ENCODE results near the gene CTSS.
"Not testable (repeated sequence)": the region's sequence is repeated elsewhere in the genome, so short reads cannot be mapped to it uniquely, and the experiment has no call there.

CTSS gene

DNA sequence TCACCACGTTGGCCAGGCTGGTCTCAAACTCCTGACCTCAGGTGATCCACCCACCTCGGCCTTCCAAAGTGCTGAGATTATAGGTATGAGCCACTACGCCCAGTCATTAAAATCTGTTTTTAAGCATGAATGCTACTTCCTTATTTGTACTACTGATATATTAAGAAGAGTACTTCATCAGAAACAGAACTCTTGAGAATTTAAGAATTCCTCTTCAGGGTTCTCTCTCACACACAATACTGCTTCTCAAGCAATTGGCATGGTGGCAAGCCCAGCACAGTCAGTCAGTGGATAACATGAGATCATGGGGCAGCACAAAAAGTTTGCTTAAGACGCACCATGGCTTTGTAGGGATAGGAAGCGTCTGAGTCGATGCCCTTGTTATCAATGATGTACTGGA is 14.1 kb downstream of the CTSS start:
- Mint-ChIP-seq H3K9me3 (no peaks in the 10 kb centered on the region), H3K4me3 (no peak overlapping the region), H3K27ac (peak overlapping the region; percentile 59)

DNA sequence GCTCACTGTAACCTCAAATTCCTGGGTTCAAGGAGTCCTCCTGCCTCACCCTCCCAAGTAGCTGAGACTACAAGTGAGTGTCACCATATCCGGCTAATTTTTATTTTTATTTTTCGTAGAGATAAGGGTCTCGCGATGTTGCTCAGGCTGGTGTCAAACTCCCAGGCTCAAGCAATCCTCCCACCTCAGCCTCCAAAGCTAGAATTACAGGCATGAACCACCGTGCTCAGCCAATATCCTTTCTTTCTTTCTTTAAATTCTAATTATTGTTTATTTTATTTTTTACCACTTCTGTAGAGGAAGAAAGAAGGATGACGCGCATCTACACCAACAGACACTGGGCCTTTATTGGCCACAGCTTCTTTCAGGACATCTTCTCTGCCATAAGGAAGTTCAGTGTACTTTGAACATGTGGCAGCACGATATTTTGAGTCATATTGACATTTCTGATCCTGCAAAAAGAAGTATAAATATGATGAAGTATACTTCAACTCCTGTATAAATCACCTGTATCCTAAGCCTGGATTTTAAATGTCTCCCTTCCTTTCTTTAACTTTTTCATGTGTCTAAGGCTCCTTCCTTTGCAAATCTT is 15.8 kb downstream of the CTSS start:
- no peaks in the 10 kb centered on the region for H3K4me1 Mint-ChIP-seq
- H3K9me3 Mint-ChIP-seq = no peaks in the 10 kb centered on the region
- H3K36me3 Mint-ChIP-seq = peaks cover 14% of the 10 kb centered on the region
- no peak overlapping the region for H3K4me3 Mint-ChIP-seq
- no peak overlapping the region for H3K27ac Mint-ChIP-seq
- H3K27me3 Mint-ChIP-seq = no peaks in the 10 kb centered on the region

More for the DNA sequence above, 14.1 kb downstream of the CTSS start:
- Mint-ChIP-seq H3K36me3 (peaks cover 19% of the 10 kb centered on the region), H3K4me1 (no peaks in the 10 kb centered on the region), H3K27me3 (no peaks in the 10 kb centered on the region)

DNA sequence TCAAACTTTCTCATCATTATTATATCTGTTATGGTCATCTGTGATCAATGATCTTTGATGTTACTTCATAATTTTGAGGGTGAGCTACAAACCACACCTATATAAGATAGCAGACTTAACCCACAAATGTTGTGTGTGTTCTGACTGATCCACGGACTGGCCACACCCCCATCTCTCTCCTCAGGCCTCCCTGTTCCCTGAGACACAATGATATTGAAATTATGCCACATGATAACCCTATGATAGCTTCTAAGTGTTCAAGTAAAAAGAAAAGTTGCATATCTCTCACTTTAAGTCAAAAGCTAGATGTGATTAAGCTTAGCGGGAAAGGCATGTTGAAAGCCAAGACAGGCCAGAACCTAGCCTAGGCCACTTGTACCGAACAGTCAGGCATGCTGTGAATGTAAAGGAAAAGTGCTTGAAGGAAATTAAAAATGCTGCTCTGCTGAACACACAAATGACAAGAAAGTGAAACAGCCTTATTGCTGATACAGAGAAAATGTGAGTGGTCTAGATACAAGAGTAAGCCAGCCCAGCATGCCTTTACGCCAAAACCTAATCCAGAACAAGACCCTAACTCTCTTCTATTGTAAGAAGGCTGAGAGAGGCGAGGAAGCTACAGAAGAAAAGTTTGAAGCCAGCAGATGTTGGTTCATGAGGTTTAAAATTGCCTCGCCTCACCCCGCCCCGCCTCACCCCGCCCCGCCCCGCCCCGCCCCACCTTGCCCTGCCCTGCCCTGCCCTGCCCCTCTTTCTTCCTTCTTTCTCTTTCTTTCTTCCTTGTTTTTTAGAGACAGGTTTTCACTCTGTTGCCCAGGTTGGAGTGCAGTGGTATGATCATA is 16.5 kb downstream of the CTSS start:
- H3K9me3 Mint-ChIP-seq = no peaks in the 10 kb centered on the region
- peak overlapping the region; percentile 36 for H3K27ac Mint-ChIP-seq
- no peak overlapping the region for H3K4me3 Mint-ChIP-seq
- no peaks in the 10 kb centered on the region for H3K4me1 Mint-ChIP-seq
- no peaks in the 10 kb centered on the region for H3K27me3 Mint-ChIP-seq
- peaks cover 14% of the 10 kb centered on the region for H3K36me3 Mint-ChIP-seq

DNA sequence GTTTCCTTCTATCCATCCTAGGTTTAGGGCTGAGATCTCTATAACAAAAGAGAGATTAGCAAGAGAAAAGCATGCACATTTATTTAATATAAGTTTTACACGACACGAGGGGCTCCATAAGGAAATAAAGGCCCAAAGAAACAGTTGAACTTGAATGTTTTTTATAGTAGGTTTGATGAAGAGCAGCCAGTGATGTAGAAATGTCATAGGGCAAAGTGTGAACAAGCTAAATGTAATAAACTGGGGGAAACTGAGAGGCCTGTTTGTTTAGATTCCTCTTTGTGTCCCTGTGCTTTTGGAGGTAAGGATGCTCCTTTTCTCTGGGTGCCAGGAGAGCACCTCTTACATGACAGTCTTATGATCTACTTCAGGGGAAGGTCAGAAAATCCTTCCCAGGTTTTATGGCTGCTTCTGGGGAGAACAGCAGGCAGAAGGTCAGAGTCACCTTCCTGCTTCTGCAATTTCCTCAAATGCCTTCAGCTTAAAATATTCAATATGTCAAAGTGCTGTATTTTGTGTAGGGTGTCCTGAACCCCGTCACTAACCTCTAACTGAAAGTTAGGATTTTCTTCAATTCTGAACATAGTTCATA is 35.4 kb downstream of the CTSS start:
- Mint-ChIP-seq H3K9me3 (no peaks in the 10 kb centered on the region), H3K27ac (no peak overlapping the region), H3K27me3 (no peaks in the 10 kb centered on the region), H3K36me3 (peaks cover 6% of the 10 kb centered on the region), H3K4me3 (no peak overlapping the region), H3K4me1 (no peaks in the 10 kb centered on the region)

DNA sequence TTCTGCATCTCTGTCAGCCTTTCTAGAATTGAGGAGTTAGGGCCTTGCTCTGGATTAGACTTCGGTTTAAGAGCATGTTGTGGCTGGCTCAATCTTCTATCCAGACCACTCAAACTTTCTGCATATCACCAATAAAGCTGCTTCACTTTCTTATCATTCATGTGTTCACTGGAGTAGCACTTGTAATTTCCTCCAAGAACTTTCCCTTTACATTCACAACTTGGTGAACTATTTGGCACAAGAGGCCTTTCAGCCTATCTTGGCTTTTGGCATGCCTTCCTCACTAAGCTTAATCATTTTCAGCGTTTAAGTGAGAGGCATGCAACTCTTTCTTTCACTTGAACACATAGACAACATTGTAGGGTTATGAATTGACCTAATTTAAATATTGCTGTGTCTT is 41.2 kb downstream of the CTSS start:
- H3K27me3 Mint-ChIP-seq = no peaks in the 10 kb centered on the region
- H3K4me1 Mint-ChIP-seq = no peaks in the 10 kb centered on the region
- no peak overlapping the region for H3K4me3 Mint-ChIP-seq
- H3K36me3 Mint-ChIP-seq = no peaks in the 10 kb centered on the region
- H3K9me3 Mint-ChIP-seq = no peaks in the 10 kb centered on the region
- H3K27ac Mint-ChIP-seq = no peak overlapping the region

DNA sequence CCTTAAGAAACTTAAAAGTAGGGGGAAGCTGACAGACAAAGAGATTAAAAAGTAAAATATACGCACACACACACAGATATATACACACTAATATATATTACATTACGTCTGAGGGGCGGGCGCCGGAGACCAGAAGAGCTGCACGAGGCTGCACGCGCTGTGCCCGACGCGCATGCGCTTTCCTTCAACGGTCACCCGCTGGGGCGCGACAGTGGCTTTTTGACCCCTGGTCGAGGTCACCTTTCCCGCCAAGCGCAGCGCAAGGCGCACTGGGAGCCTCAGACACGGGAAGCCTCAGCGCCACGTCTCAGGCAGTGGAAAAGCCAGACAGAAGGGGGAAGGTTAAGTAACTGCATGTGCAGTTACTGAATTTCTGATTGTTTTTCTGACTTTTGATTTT is 44.9 kb downstream of the CTSS start, which contains the start of gene HORMAD1:
HORMAD1 (minus strand) TSS at position 193 of the 400 bp plus-strand sequence. CDS start 1,390 bp downstream, outside the sequence.
- no peaks in the 10 kb centered on the region for H3K9me3 Mint-ChIP-seq
- H3K4me1 Mint-ChIP-seq = no peaks in the 10 kb centered on the region
- no peaks in the 10 kb centered on the region for H3K36me3 Mint-ChIP-seq
- no peaks in the 10 kb centered on the region for H3K27me3 Mint-ChIP-seq
- H3K27ac Mint-ChIP-seq = no peak within 1 kb of the TSS
- H3K4me3 Mint-ChIP-seq = no peak within 1 kb of the TSS

DNA sequence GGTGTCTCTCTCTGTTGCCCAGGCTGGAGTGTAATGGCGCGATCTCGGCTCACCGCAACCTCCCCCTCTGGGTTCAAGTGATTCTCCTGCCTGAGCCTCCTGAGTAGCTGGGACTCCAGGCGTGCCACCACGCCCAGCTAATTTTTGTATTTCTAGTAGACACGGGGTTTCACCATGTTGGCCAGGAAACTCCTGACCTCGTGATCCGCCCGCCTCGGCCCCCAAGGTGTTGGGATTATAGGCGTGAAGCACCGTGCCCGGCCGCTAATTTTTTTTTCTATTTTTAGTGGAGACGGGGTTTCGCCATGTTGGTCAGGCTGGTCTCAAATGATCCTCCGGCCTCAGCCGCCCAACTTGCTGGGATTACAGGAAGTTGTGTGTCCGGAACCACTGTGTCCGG is 45.5 kb downstream of the CTSS start:
- no peaks in the 10 kb centered on the region for H3K27me3 Mint-ChIP-seq
- H3K36me3 Mint-ChIP-seq = no peaks in the 10 kb centered on the region
- H3K27ac Mint-ChIP-seq = no peak overlapping the region
- H3K4me1 Mint-ChIP-seq = no peaks in the 10 kb centered on the region
- no peaks in the 10 kb centered on the region for H3K9me3 Mint-ChIP-seq
- H3K4me3 Mint-ChIP-seq = no peak overlapping the region

DNA sequence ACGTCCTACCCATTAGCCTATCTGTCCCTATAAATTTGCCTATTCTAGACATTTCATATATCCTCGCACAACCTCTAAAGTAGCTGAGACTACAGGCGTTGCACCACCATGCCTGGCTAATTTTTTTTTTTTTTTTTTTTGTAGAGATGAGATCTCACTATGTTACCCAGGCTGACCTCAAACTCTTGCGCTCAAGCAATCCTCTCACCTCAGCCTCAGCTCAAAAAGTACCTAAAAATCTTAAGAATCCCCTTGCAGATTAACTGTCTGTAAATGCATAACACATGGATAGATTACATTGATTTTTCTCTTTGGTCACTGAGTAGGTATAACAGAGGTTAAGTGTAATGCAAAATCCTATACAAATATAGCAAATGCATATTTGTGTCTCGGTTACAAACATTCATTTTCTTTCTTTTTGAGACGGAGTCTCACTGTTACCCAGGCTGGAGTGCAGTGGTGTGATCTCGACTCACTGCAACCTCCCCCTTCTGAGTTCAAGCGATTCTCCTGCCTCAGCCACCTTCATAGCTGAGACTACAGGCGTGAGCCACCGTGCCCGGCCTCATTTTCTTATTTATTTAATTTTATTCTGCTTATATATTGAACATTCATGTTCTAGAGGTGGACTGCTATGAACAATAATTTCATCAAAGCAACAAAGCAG is 47.2 kb downstream of the CTSS start:
- H3K27ac Mint-ChIP-seq = no peak overlapping the region
- no peak overlapping the region for H3K4me3 Mint-ChIP-seq
- no peaks in the 10 kb centered on the region for H3K36me3 Mint-ChIP-seq
- no peaks in the 10 kb centered on the region for H3K4me1 Mint-ChIP-seq
- no peaks in the 10 kb centered on the region for H3K9me3 Mint-ChIP-seq
- no peaks in the 10 kb centered on the region for H3K27me3 Mint-ChIP-seq

DNA sequence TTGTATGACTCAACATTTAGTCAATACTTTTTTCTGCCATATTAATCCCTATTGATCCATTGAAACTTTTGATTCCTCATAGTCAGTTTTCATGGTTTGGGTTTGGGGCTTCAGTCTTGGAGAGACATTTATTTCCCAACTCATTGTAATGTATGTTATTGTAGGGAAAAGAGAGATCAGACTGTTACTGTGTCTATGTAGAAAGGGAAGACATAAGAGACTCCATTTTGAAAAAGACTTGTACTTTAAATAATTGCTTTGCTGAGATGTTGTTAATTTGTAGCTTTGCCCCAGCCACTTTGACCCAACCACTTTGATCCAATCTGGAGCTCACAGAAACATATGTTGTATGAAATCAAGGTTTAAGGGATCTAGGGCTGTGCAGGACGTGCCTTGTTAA is 56.5 kb downstream of the CTSS start:
- not testable (repeated sequence) for H3K4me1 Mint-ChIP-seq, H3K27ac Mint-ChIP-seq, H3K36me3 Mint-ChIP-seq, H3K9me3 Mint-ChIP-seq, H3K4me3 Mint-ChIP-seq, H3K27me3 Mint-ChIP-seq

DNA sequence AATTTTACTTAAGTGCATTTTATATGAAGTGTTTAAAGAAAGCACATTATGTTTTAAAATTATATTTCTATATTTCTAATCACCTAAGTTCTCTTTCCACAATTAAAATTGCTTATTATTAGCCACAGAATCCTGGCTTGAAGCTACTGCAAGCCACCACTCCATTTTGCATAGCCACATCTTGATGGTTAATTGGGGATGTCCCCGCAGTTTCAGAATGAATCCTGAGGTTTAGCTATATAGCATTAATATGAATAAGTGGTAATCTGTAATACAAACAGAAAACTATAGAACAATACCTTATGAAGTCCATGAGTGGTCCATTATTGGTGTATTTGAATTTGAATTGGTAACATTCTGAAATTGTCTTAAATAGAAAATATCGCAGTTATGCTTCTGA is 57.0 kb downstream of the CTSS start:
- no peaks in the 10 kb centered on the region for H3K36me3 Mint-ChIP-seq
- H3K27ac Mint-ChIP-seq = no peak overlapping the region

DNA sequence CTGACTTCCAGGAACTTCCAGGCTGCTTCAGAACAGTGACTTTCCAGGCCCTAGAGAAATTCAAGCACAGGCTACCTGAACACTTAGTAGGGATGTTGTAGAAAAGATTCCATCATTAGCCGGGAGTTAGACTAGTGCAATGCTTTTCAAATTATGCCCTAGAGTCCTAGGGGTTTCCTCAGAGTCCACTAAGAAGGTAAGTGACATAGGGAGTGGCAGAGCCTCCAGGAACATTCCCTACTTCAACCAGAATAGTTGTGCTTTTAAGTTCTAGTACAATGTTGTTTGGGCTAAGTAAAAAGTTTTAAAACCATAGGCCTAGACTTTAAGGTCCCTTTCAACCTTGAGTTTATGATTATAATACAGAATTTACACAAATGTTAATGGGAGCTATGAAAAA is 59.5 kb downstream of the CTSS start:
- H3K27ac Mint-ChIP-seq = no peak overlapping the region

More for the DNA sequence above, 57.0 kb downstream of the CTSS start:
- Mint-ChIP-seq H3K4me3 (no peak overlapping the region), H3K27me3 (no peaks in the 10 kb centered on the region), H3K4me1 (no peaks in the 10 kb centered on the region), H3K9me3 (no peaks in the 10 kb centered on the region)

DNA sequence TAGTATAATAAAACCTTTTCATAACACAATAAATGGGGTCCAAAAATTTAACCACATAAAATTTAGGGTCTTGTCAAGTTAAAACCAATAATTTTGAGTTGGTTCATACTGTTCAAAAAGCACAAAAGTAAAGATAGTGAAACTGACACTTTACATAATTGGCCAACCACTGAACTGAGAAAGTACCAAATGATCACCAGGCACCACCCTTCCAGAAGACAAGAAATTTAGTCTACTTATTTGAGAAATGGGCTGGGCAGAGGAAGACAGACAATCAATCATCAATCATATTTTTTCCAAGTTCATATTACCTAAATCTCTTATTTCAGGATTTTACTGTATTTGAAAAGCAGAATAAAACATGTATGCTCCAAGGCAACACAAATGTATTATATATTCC is 62.2 kb downstream of the CTSS start:
- Mint-ChIP-seq H3K27ac (no peak overlapping the region), H3K27me3 (no peaks in the 10 kb centered on the region), H3K36me3 (no peaks in the 10 kb centered on the region), H3K9me3 (no peaks in the 10 kb centered on the region), H3K4me3 (no peak overlapping the region), H3K4me1 (peaks cover 4% of the 10 kb centered on the region)

More for the DNA sequence above, 59.5 kb downstream of the CTSS start:
- no peaks in the 10 kb centered on the region for H3K4me1 Mint-ChIP-seq
- no peaks in the 10 kb centered on the region for H3K27me3 Mint-ChIP-seq
- H3K4me3 Mint-ChIP-seq = no peak overlapping the region
- no peaks in the 10 kb centered on the region for H3K36me3 Mint-ChIP-seq
- no peaks in the 10 kb centered on the region for H3K9me3 Mint-ChIP-seq

DNA sequence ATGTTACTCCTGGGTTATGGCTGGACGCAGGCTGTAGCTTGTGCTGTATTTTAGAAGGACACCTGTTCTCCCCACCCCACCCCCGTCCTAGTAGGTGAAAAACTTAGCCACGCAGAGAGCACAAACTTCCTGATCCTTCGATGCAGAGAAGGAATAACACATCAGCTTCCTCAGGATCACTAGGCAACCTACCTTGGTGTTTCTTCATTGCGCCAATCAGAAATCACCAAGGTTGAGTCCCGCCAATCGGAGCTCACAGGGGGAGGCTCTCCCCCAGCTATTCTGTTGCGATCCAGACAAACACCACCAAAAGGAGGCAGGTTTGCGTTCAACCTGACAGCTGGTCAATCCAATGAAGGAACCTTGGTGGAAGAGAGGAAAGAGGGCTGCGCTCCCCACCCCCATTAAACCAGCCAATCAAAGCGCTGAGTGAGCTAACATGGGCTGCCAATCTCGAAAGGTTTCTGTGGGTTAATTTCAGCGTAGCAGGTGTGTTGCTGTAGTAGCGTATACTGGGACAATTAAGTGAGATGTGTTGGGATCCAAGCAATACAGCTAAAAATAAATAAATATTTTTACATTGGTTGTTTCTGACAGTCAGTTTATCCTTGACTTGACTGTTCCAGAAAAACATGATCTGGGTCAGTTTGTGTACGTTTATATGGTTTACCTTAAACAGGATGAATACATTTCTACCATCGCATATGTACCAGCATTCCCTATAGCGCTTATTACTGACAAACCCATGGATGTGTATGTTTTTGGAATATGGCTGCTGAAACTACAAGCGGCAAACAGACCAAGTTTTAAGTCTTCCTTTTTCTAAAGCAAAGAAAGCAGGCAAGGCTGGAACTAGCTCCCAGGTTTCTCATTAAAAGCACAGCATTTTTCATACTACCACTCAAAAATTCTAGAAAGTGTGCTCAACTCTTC is 68.3 kb downstream of the CTSS start, which contains the start of gene GOLPH3L:
GOLPH3L (minus strand) TSS at position 160 of the 933 bp plus-strand sequence. CDS start 2,316 bp downstream, outside the sequence.
- no peaks in the 10 kb centered on the region for H3K27me3 Mint-ChIP-seq
- H3K9me3 Mint-ChIP-seq = no peaks in the 10 kb centered on the region
- peaks cover 49% of the 10 kb centered on the region for H3K4me1 Mint-ChIP-seq
- H3K27ac Mint-ChIP-seq = peak within 1 kb of the TSS; percentile 90
- peaks cover 7% of the 10 kb centered on the region for H3K36me3 Mint-ChIP-seq
- H3K4me3 Mint-ChIP-seq = peak within 1 kb of the TSS; percentile 97

DNA sequence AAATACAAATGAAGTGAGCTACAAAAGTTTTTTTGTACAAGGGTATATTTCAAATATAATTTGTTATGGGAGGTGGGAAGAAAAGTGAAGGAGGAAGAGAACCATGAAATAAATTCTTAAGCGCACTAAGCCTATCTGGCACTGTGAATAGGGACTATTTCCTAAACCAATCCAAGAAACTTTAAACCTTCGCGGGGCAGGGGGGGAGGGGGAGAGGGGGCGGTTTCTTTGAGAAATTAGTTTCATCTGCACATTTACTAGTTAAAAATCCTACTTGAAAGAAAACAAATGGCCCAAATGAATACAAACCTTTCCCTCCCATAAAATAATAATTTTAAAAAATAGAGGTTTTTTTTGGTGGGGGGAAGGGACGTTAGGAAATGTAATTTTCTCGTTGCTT is 69.0 kb downstream of the CTSS start:
- Mint-ChIP-seq H3K27me3 (no peaks in the 10 kb centered on the region), H3K36me3 (peaks cover 8% of the 10 kb centered on the region), H3K27ac (peak overlapping the region; percentile 90), H3K4me3 (peak overlapping the region; percentile 97), H3K9me3 (no peaks in the 10 kb centered on the region), H3K4me1 (peaks cover 50% of the 10 kb centered on the region)

DNA sequence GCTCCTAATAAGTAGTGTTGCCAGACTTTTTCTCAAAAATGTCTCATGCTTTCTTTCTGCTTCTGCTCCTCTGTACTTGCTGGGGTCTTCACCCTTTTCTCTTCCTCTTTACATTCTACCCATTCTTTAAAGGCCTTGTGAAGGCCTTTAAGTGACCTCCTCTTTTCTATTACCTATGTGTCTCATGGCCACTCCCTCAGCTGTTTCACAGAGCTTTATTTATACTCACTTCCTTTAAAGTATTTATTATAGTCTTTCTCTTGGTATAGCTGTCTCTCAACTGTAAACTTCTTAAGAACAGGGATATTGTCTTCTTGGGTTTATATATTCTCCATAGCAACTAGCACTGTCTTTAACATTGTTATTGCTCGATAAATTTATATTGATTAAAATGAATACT is 69.4 kb downstream of the CTSS start:
- Mint-ChIP-seq H3K36me3 (peaks cover 11% of the 10 kb centered on the region), H3K27me3 (no peaks in the 10 kb centered on the region), H3K4me3 (peak overlapping the region; percentile 97), H3K4me1 (peaks cover 53% of the 10 kb centered on the region), H3K9me3 (no peaks in the 10 kb centered on the region), H3K27ac (peak overlapping the region; percentile 51)

Measured in activated naive CD4-positive, alpha-beta T cell treated with anti-CD3 and anti-CD28 coated beads, Interleukin-2, amount 50 U/mL, for 24 hours (primary cell).